Effector memory CD4-positive, alpha-beta T cell (primary cell): ENCODE results near the gene TNFRSF25.
"Not testable (repeated sequence)": the region's sequence is repeated elsewhere in the genome, so short reads cannot be mapped to it uniquely, and the experiment has no call there.

Experiments used
- DNase-seq, 3 donors: peaks; one replicate each; pipeline ENCODE4 v3.0.0-alpha.2; 2020
- H3K27ac ChIP-seq: 2 replicates; pipeline ENCODE4 v1.7.0; 2013; ENCODE audit warnings: mild to moderate bottlenecking, low read length, moderate library complexity; ENCODE audit not compliant: insufficient read depth, poor library complexity, severe bottlenecking
- H3K27me3 ChIP-seq: replicated peaks from 2 replicates; pipeline ENCODE4 v1.7.0; 2013; ENCODE audit warnings: mild to moderate bottlenecking, low read length; ENCODE audit not compliant: insufficient read depth, control insufficient read depth, poor library complexity, severe bottlenecking
- H3K36me3 ChIP-seq: 2 replicates; pipeline ENCODE4 v1.7.0; 2013; ENCODE audit warnings: mild to moderate bottlenecking, low read length, moderate library complexity; ENCODE audit not compliant: control insufficient read depth, insufficient read depth
- H3K4me1 ChIP-seq: 2 replicates; pipeline ENCODE4 v1.7.0; 2013; ENCODE audit warnings: low read length, mild to moderate bottlenecking; ENCODE audit not compliant: control insufficient read depth, insufficient read depth, poor library complexity, severe bottlenecking
- H3K4me3 ChIP-seq: 2 replicates; pipeline ENCODE4 v1.7.0; 2013; ENCODE audit warnings: low read length, low read depth, mild to moderate bottlenecking; ENCODE audit not compliant: insufficient read depth, poor library complexity, severe bottlenecking
- H3K9me3 ChIP-seq: 2 replicates; pipeline ENCODE4 v1.7.0; 2013; ENCODE audit warnings: mild to moderate bottlenecking, low read length, moderate library complexity; ENCODE audit not compliant: control insufficient read depth

Gene TNFRSF25

GRCh38 chr1:6462412-6463119 is 3.4 kb downstream of the TNFRSF25 start:
- H3K9me3 ChIP-seq, result no peaks in the 10 kb centered on the region
- no peak for DNase-seq
- peaks cover 73% of the 10 kb centered on the region for H3K4me1 ChIP-seq
- no peaks in the 10 kb centered on the region for H3K27me3 ChIP-seq
- H3K27ac ChIP-seq, result peak overlapping the region; percentile 96
- H3K36me3 ChIP-seq, result peaks cover 27% of the 10 kb centered on the region
- no peak overlapping the region for H3K4me3 ChIP-seq

- Histone ChIP-seq H3K27ac (peak overlapping the region; percentile 96), H3K27me3 (no peaks in the 10 kb centered on the region), H3K36me3 (peaks cover 27% of the 10 kb centered on the region), H3K4me1 (peaks cover 66% of the 10 kb centered on the region), H3K9me3 (no peaks in the 10 kb centered on the region), H3K4me3 (no peak overlapping the region)
- DNase-seq, result no peak
Observed at GRCh38 chr1:6461538-6462411, 4.2 kb downstream of the TNFRSF25 start.

DNA sequence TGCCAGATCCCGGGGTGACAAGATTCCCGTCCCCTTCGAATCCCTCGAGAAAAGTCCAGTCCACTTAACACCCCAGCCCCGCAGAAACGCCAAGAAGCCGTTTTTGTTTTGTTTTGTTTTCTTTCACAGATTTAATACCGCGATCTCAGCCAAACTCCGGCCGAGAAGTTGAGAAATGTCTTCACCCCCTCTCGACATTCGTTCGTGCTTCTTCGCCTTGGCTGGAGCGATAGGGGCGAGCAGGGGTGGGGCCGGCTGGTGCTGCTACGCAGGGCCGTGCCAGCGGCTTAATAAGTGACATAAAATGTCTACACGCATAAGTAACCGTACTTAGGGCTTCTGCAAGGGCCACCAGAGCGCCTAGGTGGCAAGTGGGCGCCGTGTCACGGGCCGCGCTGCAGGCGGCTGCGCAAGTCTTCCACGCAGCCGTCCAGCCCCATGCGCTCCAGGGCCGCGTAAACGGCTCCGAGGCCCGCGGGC is 4.9 kb downstream of the TNFRSF25 start:
- Histone ChIP-seq H3K4me3 (peak overlapping the region; percentile 43), H3K4me1 (peaks cover 59% of the 10 kb centered on the region), H3K27me3 (no peaks in the 10 kb centered on the region), H3K9me3 (no peaks in the 10 kb centered on the region), H3K27ac (peak overlapping the region; percentile 96), H3K36me3 (peaks cover 27% of the 10 kb centered on the region)
- DNase-seq, result no peak

DNA sequence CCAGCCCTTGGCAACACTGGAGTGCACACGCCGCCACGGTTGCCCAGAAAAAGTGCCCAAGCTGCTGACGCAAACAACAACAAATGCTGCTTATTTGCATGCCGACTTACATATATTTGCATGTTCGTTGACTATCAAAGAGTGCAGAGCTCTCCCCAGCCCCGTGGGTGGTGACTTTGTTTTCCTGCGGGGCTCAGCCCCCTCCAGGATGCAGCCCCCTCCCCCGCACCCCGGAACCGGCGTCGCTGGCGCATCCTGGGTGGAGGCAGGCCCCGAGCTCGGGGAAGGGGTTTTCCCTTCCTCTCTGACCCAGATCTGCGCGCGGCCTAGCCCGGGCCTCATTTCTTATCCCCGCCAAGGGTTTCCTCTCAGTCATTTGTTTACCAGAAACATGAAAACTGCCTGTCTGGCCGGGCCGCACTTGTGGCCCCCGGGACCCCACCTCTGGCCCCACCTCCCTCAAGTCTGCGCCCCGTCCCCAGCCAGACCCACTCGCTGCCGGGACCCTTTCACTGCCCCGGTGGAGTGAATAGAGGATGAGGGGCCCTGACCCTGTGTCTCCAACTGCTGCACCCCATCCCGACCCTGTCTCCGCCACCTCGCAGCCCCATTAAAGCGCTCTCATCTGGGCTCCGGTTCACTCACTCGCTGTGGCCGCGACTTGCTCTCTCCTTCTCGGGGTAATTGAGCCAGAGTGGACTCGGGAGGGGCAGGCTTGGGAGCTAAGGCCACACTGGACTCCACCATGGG is 5.5 kb downstream of the TNFRSF25 start:
- H3K36me3 ChIP-seq, result peaks cover 27% of the 10 kb centered on the region
- H3K27me3 ChIP-seq, result no peaks in the 10 kb centered on the region
- H3K27ac ChIP-seq, result peak overlapping the region; percentile 96
- DNase-seq, result peak; percentile 94 to 97 (median 95)
- no peaks in the 10 kb centered on the region for H3K9me3 ChIP-seq
- H3K4me3 ChIP-seq, result peak overlapping the region; percentile 49
- peaks cover 58% of the 10 kb centered on the region for H3K4me1 ChIP-seq

DNA sequence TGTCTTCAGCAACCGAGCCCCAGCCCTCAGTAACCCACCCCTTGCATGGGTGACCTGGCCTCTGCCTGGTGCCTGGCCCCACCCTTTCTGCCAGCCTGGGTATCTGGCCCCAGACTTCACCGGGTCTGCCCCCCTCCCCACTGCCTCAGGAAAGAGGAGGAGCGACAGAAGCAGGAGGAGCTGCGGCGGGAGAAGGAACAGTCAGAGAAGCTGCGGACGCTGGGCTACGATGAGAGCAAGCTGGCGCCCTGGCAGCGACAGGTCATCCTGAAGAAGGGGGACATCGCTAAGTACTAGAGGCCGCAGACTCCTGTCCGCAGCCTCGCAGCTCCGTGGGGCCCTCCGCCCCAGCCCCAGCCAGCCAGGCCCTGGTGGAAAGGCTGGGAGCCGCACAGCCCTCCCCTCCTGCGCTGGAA is 6.1 kb downstream of the TNFRSF25 start:
- H3K27me3 ChIP-seq, result no peaks in the 10 kb centered on the region
- DNase-seq, result peak; percentile 66 to 72 (median 67)
- peak overlapping the region; percentile 49 for H3K4me3 ChIP-seq
- no peaks in the 10 kb centered on the region for H3K9me3 ChIP-seq
- H3K27ac ChIP-seq, result peak overlapping the region; percentile 96
- H3K4me1 ChIP-seq, result peaks cover 55% of the 10 kb centered on the region
- H3K36me3 ChIP-seq, result peaks cover 27% of the 10 kb centered on the region

DNA sequence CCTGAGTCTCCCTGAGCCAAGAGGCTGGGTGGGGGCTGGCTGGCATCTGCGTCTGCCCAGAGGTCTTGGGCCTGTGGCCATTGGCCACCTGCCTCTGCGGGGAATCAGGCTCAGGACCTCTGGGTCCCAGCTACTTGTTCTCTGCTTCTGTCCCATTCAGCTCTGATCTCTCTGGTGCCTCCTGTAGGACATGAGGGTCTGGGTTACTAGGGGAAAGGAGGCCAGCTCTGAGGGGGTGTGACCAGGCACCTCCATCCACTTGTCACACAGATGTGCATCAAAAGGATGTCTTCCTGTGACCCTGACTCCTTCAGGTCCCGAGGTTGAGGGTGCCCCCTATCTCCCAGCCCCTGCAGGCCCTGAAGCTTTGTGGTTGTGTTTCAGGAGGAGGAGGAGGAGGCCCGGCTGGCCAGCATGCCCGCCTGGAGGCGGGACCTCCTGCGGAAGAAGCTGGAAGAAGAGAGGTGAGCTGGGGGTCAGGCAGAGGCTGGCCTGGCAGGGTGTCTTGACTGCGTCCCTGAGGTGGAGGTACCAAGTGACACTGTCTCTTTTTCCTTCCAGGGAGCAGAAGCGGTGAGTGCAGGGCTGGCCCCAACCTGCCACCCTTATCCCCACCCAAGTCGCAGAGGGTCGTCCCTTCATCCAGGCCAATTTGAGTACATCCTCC is 9.0 kb downstream of the TNFRSF25 start:
- Histone ChIP-seq H3K27ac (no peak overlapping the region), H3K36me3 (peaks cover 10% of the 10 kb centered on the region), H3K27me3 (no peaks in the 10 kb centered on the region), H3K4me1 (peaks cover 36% of the 10 kb centered on the region), H3K4me3 (no peak overlapping the region), H3K9me3 (no peaks in the 10 kb centered on the region)
- DNase-seq, result no peak

- not testable (repeated sequence) for H3K4me3 ChIP-seq, H3K27me3 ChIP-seq
Observed at GRCh38 chr1:6455752-6456520, 10.0 kb downstream of the TNFRSF25 start.

DNA sequence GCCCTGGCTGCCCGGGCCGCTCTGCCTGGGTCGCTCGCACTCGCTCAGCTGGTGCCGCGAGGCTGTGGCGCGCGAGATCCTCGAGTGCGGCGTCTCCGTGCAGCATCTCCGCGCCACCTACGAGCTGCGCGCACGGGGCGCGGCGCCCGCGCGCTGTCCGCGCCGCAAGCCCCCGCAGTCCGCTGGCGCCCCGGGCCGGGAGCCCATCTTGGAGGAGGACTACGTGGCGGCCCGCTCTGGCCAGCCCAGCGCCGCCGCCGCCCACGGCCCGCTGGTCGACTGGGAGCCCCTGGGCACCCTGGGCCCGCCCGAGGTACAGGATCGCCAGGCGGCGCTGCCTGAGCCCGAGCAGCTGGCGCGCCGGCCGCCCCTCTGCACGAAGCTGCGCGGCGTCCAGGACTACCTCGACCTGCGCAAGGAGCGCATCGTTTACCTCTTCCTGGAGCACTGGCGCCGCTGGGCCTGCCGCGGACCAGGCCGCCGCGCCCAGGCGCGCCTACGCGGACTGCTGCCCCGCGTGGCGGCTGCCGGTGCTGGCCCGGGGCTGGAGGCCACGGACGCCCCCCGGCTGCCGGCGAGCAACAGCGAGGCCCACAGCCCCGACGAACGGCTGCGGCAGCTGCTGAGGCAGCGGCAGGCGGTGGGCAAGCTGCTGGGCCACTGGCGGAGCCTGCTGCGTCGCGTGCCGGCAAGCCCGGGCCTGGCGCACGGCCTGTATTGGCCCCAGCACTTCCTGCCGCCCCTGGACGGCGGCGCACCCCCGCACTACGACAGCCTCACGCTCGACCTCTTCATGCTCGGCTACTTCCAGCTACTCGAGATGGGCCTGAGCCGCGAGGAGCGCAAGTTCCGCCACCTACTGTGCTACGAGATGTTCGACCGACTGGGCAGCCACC is 10.9 kb downstream of the TNFRSF25 start:
- H3K27me3 ChIP-seq, result no peaks in the 10 kb centered on the region
- no peak overlapping the region for H3K27ac ChIP-seq
- no peaks in the 10 kb centered on the region for H3K9me3 ChIP-seq
- DNase-seq, result peak in 2 of 3 donors; percentile 38
- H3K4me1 ChIP-seq, result peaks cover 21% of the 10 kb centered on the region
- H3K4me3 ChIP-seq, result no peak overlapping the region
- no peaks in the 10 kb centered on the region for H3K36me3 ChIP-seq

More at GRCh38 chr1:6455752-6456520, 10.0 kb downstream of the TNFRSF25 start:
- H3K36me3 ChIP-seq, DNase-seq, H3K9me3 ChIP-seq, H3K27ac ChIP-seq: not testable (repeated sequence)
- H3K4me1 ChIP-seq, result peaks cover 26% of the 10 kb centered on the region
